Right lung (tissue), 5 donors: Measurements from ENCODE around the gene CD101. TPM values are rescaled to one million over a fixed set of nuclear protein-coding genes. Genes with fewer than 3 reads are reported as not detected.

Source experiments
- polyA plus RNA-seq, 5 donors: library from polyadenylated mRNA; unstranded; fragments of 120-200 nt; gene quantifications; one replicate each; pipeline versions ENCODE4 v1.2.1 to v1.2.3, GENCODE V29; 2013; ENCODE audit warnings: inconsistent platforms in 1 of 5, low replicate concordance in 1 of 5; ENCODE audit not compliant: insufficient read length in 5 of 5, insufficient read depth in 1 of 5

Gene CD101
- polyA plus RNA-seq, 5 donors, result 1.3 to 2.8 (median 1.7) TPM

Other genes starting within 250 kb of the CD101 start
- gene CD2, start 247.3 kb upstream of the CD101 start, polyA plus RNA-seq, result under 1 TPM; 0.33 to 0.87 (median 0.50) TPM
- gene PTGFRN, start 91.8 kb upstream of the CD101 start, polyA plus RNA-seq, result 10 to 100 TPM; 40.5 to 73.5 (median 66.1) TPM
- gene TTF2, start 58.6 kb downstream of the CD101 start, polyA plus RNA-seq, result 10 to 100 TPM; 15.2 to 32.7 (median 26.0) TPM
- gene TRIM45, start 120.0 kb downstream of the CD101 start, polyA plus RNA-seq, result 10 to 100 TPM; 13.7 to 18.7 (median 17.8) TPM
- under 1 TPM; 0.28 to 0.68 (median 0.54) TPM for gene VTCN1, start 209.2 kb downstream of the CD101 start, polyA plus RNA-seq